ENCODE results near the gene KIAA0319L.

DNA sequence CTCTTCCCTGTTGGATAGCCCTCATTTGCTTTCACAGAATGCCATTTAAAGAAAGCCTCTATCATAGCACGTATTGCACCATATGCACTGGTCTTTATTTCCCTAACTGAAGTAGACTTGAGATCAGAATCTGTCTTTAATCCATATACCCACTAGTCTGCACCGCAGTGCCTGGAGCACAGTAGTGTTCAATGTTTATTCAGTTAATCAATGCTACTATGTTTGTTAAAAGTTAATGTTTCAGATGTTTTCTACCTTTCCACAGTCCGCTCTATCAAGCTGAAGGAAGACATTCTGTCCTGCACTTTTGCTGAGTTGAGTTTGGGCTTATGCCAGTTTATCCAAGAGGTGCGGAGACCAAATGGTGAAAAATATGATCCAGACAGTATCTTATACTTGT is 149.5 kb downstream of the KIAA0319L start:
- TF ChIP-seq, protein P1, sequence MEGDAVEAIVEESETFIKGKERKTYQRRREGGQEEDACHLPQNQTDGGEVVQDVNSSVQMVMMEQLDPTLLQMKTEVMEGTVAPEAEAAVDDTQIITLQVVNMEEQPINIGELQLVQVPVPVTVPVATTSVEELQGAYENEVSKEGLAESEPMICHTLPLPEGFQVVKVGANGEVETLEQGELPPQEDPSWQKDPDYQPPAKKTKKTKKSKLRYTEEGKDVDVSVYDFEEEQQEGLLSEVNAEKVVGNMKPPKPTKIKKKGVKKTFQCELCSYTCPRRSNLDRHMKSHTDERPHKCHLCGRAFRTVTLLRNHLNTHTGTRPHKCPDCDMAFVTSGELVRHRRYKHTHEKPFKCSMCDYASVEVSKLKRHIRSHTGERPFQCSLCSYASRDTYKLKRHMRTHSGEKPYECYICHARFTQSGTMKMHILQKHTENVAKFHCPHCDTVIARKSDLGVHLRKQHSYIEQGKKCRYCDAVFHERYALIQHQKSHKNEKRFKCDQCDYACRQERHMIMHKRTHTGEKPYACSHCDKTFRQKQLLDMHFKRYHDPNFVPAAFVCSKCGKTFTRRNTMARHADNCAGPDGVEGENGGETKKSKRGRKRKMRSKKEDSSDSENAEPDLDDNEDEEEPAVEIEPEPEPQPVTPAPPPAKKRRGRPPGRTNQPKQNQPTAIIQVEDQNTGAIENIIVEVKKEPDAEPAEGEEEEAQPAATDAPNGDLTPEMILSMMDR (conservative IDR thresholded peaks at IDR 0.05; ENCODE audit: low read depth in 2 of 2), result no peak
- TF ChIP-seq JUNB (IDR thresholded peaks at IDR 0.05; ENCODE audit: unreplicated experiment), result no peak
- TF ChIP-seq POLR2AphosphoS5 (IDR thresholded peaks at IDR 0.05; ENCODE audit: low read depth), result no peak
- no peak for TF ChIP-seq EZH2 (IDR thresholded peaks at IDR 0.05; ENCODE audit: low read depth, unreplicated experiment)
- TF ChIP-seq, protein P2, sequence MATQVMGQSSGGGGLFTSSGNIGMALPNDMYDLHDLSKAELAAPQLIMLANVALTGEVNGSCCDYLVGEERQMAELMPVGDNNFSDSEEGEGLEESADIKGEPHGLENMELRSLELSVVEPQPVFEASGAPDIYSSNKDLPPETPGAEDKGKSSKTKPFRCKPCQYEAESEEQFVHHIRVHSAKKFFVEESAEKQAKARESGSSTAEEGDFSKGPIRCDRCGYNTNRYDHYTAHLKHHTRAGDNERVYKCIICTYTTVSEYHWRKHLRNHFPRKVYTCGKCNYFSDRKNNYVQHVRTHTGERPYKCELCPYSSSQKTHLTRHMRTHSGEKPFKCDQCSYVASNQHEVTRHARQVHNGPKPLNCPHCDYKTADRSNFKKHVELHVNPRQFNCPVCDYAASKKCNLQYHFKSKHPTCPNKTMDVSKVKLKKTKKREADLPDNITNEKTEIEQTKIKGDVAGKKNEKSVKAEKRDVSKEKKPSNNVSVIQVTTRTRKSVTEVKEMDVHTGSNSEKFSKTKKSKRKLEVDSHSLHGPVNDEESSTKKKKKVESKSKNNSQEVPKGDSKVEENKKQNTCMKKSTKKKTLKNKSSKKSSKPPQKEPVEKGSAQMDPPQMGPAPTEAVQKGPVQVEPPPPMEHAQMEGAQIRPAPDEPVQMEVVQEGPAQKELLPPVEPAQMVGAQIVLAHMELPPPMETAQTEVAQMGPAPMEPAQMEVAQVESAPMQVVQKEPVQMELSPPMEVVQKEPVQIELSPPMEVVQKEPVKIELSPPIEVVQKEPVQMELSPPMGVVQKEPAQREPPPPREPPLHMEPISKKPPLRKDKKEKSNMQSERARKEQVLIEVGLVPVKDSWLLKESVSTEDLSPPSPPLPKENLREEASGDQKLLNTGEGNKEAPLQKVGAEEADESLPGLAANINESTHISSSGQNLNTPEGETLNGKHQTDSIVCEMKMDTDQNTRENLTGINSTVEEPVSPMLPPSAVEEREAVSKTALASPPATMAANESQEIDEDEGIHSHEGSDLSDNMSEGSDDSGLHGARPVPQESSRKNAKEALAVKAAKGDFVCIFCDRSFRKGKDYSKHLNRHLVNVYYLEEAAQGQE (IDR thresholded peaks at IDR 0.05; ENCODE audit: unreplicated experiment), result no peak
- no peak for TF ChIP-seq ZNF114 (CRISPR knock-in tag; IDR thresholded peaks at IDR 0.05)
- TF ChIP-seq, protein P3, sequence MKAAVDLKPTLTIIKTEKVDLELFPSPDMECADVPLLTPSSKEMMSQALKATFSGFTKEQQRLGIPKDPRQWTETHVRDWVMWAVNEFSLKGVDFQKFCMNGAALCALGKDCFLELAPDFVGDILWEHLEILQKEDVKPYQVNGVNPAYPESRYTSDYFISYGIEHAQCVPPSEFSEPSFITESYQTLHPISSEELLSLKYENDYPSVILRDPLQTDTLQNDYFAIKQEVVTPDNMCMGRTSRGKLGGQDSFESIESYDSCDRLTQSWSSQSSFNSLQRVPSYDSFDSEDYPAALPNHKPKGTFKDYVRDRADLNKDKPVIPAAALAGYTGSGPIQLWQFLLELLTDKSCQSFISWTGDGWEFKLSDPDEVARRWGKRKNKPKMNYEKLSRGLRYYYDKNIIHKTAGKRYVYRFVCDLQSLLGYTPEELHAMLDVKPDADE (IDR thresholded peaks at IDR 0.05), result no peak
- no peak for TF ChIP-seq NANOG (IDR thresholded peaks at IDR 0.05; ENCODE audit: borderline replicate concordance)
- TF ChIP-seq EZH2phosphoT487 (IDR thresholded peaks at IDR 0.05; ENCODE audit: unreplicated experiment), result no peak
- no peak for TF ChIP-seq CREB1 (CRISPR knock-in tag; IDR thresholded peaks at IDR 0.05; ENCODE audit: low read depth)
- no peak for TF ChIP-seq STAT1 (IDR thresholded peaks at IDR 0.05; ENCODE audit: unreplicated experiment)
- no peak for TF ChIP-seq ZNF331 (CRISPR knock-in tag; IDR thresholded peaks at IDR 0.05; ENCODE audit: low read depth)
- TF ChIP-seq, protein P4, sequence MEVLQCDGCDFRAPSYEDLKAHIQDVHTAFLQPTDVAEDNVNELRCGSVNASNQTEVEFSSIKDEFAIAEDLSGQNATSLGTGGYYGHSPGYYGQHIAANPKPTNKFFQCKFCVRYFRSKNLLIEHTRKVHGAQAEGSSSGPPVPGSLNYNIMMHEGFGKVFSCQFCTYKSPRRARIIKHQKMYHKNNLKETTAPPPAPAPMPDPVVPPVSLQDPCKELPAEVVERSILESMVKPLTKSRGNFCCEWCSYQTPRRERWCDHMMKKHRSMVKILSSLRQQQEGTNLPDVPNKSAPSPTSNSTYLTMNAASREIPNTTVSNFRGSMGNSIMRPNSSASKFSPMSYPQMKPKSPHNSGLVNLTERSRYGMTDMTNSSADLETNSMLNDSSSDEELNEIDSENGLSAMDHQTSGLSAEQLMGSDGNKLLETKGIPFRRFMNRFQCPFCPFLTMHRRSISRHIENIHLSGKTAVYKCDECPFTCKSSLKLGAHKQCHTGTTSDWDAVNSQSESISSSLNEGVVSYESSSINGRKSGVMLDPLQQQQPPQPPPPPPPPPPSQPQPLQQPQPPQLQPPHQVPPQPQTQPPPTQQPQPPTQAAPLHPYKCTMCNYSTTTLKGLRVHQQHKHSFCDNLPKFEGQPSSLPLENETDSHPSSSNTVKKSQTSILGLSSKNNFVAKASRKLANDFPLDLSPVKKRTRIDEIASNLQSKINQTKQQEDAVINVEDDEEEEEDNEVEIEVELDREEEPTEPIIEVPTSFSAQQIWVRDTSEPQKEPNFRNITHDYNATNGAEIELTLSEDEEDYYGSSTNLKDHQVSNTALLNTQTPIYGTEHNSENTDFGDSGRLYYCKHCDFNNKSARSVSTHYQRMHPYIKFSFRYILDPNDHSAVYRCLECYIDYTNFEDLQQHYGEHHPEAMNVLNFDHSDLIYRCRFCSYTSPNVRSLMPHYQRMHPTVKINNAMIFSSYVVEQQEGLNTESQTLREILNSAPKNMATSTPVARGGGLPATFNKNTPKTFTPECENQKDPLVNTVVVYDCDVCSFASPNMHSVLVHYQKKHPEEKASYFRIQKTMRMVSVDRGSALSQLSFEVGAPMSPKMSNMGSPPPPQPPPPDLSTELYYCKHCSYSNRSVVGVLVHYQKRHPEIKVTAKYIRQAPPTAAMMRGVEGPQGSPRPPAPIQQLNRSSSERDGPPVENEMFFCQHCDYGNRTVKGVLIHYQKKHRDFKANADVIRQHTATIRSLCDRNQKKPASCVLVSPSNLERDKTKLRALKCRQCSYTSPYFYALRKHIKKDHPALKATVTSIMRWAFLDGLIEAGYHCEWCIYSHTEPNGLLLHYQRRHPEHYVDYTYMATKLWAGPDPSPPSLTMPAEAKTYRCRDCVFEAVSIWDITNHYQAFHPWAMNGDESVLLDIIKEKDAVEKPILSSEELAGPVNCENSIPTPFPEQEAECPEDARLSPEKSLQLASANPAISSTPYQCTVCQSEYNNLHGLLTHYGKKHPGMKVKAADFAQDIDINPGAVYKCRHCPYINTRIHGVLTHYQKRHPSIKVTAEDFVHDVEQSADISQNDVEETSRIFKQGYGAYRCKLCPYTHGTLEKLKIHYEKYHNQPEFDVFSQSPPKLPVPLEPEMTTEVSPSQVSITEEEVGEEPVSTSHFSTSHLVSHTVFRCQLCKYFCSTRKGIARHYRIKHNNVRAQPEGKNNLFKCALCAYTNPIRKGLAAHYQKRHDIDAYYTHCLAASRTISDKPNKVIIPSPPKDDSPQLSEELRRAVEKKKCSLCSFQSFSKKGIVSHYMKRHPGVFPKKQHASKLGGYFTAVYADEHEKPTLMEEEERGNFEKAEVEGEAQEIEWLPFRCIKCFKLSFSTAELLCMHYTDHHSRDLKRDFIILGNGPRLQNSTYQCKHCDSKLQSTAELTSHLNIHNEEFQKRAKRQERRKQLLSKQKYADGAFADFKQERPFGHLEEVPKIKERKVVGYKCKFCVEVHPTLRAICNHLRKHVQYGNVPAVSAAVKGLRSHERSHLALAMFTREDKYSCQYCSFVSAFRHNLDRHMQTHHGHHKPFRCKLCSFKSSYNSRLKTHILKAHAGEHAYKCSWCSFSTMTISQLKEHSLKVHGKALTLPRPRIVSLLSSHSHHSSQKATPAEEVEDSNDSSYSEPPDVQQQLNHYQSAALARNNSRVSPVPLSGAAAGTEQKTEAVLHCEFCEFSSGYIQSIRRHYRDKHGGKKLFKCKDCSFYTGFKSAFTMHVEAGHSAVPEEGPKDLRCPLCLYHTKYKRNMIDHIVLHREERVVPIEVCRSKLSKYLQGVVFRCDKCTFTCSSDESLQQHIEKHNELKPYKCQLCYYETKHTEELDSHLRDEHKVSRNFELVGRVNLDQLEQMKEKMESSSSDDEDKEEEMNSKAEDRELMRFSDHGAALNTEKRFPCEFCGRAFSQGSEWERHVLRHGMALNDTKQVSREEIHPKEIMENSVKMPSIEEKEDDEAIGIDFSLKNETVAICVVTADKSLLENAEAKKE (CRISPR knock-in tag; IDR thresholded peaks at IDR 0.05), result no peak

All from GM23338 (cell line).